Lung microvascular endothelial cell (primary cell): Measurements from ENCODE around the gene UNC5B. TPM values are rescaled to one million over a fixed set of nuclear protein-coding genes. Genes with fewer than 3 reads are reported as not detected.
"Not testable (repeated sequence)": the region's sequence is repeated elsewhere in the genome, so short reads cannot be mapped to it uniquely, and the experiment has no call there.

Source experiments
- DNase-seq, 2 donors: peaks; one replicate each; pipeline versions ENCODE4 v3.0.0 to v3.0.0-alpha.2; 2010; ENCODE audit warnings: low read depth in 2 of 2
- total RNA-seq: library from RNA; depleted of rRNA; stranded (reverse); fragments of >200 nt; gene quantifications from 2 replicates; pipeline ENCODE4 v1.2.1, GENCODE V29; 2014

The UNC5B gene
- total RNA-seq, 1 donor from 2014 or later: 10.9 TPM

DNA sequence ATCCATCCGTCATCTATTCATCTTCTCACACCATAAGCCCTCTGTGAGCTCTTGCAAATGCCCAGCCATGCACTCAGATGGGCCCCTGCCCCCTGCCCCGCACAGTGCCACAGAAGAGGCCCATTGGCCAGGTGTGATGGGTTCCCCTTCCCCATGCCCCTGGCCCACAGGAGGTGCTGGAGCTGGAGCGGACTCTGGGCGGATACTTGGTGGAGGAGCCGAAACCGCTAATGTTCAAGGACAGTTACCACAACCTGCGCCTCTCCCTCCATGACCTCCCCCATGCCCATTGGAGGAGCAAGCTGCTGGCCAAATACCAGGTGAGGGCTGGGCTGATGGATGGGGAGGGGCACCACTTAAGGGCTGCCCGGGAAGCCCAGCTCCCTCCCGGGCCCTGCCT is 83.3 kb downstream of the UNC5B start:
- no peak for DNase-seq

DNA sequence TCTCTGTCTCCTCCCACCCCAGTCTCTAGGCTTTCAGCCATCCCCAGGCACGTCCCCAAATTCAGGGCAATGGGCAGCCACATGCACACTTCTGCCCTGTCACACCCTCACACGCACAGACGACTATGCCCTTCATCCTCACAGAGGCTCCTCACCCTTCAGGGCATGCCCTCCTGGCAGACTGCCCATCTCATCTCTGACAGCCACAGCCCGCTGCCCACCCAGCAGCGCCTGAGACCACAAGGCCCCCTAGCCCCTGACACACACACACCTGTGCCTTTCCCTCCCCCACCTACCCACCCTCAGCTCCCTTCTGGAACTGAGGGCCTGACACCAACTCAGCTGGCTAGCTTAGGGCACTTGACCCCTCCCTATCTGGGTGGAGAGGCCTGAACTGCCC is 83.7 kb downstream of the UNC5B start:
- no peak for DNase-seq

DNA sequence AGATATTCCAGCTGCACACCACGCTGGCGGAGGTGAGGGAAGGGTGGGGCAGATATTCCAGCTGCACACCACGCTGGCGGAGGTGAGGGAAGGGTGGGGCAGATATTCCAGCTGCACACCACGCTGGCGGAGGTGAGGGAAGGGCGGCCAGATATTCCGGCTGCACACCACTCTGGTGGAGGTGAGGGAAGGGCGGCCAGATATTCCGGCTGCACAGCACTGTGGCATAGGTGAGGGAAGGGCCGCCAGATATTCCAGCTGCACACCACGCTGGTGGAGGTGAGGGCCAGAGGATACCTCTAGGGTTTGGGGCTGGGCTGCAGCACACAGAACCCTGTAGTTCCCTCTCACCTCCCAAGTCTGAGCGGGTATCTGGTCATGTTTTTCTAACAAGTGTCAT is 84.4 kb downstream of the UNC5B start:
- not testable (repeated sequence) for DNase-seq

DNA sequence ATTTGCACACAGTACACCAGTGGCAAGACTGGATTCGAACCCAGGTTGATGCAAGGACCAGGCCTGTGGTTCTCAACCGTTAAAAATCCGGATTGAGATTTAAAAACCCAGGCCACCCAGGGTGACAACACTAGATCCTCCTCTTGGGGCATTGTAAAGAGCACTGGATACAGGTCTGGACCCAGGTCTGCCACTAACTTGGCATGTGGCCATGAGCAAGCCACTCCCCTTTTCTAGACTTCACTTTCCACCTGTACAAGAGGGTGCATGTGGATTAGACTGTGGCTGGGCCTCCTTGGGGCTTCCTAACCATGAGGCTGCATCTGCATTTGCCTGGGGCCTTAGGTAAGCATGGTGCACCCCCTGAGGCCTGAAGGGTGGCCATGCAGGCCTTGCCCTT is 85.0 kb downstream of the UNC5B start:
- no peak for DNase-seq

DNA sequence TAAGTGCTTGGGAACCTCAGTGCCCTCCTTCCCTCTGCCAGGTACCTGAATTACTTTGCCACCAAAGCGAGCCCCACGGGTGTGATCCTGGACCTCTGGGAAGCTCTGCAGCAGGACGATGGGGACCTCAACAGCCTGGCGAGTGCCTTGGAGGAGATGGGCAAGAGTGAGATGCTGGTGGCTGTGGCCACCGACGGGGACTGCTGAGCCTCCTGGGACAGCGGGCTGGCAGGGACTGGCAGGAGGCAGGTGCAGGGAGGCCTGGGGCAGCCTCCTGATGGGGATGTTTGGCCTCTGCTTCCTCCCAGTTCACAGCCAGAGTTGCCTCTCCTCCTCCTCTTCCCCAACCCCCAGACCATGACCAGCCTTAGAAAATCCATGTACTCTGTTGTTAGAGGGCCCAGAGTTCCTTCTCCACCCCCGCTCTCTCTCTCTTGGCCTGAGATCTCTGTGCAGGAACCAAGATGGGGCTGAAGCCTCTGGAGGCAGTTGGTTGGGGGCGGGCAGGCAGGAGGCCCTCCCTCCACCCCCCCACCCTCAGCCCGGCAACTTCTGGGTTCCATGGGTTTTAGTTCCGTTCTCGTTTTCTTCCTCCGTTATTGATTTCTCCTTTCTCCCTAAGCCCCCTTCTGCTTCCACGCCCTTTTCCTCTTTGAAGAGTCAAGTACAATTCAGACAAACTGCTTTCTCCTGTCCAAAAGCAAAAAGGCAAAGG is 86.9 kb downstream of the UNC5B start:
- DNase-seq: no peak

DNA sequence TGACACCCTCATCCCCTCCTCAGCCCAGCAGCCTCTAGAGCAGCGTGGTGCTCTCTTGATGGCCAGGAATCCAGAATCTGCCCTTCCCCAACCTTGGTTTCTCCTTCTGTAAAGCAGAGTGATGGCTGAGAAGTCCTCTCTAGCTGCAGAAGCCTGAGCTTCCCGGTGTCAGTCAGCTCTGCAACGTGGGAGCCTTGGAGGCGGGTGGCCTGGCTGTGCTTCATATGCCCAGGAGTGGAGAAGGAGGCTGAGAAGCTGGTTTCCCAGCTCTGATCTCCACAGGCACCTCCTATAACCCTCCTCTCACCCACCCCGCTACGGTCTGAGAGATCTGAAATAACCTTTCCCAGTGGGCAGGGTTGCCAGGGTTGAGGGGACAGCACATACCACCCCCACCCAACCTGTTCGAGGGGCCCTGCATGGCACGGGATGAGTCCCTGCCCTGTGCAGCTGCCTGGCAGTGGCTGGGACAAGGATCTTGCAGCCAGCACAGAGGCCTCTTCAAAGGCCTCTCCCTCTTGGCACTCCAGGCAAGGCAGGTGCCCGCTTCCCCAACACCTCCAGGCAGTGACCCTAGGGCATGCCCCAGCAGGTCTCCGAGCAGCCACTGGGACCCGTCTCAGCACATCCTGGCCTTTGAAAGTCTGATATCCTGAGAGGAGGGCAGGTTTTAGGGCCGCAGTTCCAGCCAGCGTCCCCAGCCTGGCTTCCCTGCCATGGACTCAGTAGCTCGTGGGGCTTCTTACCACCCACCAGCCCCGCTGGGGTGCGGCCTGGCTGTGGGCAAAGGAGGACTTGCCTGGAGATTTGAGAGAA is 88.4 kb downstream of the UNC5B start:
- DNase-seq: no peak

DNA sequence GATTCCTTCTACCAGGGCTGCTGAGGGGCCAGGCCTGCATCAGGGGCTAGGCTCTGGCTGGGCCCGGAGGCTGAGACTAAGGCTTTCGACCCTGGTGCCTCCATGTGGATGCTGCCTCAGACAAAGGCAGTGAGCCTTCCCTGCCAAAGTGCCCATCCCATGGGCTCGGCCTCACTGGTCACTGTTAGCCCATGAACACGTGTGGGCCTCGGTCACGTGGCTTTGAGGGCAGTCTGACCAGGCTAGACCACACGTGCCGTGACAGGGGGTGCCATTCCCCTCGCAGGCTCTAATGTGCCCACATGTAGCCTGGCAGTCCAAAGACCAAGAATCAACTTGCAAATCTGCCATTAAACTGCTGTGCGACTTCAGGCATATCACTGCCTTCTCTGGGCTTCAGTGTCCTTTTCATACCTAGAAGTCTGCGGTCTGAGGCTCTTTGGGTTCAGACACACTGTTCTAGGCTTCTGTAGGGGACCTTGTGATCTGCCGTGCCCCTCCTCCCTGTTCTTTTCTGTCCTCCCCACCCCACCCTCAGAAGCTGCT is 89.1 kb downstream of the UNC5B start:
- DNase-seq: no peak

DNA sequence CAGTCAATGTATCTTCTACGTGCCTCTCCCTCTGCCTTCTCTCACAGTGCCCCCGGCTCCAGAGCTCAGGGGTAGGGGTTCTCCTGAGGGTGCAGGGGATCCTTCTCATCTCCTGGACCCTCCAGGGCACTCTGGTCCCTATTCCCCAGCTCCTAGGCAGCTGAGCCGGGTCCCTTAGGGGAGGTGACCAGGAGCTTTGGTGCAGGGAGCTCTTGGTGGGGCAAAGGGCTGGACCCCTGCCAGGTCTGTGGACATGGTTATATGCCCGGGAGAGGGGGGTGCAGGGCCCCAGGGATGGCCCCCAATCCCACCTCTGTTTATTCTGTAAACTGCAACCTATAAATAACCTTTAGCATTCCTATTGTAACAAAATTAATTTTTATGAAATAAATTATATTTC is 90.1 kb downstream of the UNC5B start:
- DNase-seq: no peak

DNA sequence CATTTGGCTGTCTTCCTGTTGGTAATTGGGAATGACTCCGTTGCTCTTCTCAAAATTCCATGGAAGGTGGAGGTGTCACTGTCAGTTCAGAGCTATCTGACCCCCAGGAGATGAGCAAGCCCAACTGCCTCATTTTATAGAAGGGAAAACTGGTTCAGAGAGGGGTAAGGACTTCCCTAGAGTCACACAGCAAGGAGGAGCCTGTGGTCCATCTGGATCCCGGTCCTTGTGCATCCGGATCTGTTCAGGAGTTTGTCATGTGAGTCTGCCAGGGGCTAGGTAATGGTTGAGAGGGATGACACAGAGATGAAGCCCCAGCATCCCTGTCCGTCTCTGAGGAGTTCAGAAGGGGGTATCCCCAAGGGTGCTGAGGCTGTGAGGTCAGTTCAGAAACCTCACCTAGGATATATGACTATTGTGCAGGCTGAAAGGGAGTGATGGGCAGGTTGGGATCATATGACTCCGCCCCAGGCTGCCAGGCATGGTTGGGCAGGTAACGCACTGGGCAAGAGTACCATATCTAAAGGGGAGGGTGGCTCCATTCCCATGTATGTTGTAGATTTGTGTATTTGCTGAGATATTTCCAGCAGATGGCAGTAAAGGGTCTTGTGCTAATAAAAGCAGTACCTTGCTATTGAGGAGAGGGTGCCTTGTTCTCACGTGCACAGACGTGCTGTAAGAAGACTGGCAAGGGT is 90.7 kb downstream of the UNC5B start:
- DNase-seq: peak; percentile 66 to 75

DNA sequence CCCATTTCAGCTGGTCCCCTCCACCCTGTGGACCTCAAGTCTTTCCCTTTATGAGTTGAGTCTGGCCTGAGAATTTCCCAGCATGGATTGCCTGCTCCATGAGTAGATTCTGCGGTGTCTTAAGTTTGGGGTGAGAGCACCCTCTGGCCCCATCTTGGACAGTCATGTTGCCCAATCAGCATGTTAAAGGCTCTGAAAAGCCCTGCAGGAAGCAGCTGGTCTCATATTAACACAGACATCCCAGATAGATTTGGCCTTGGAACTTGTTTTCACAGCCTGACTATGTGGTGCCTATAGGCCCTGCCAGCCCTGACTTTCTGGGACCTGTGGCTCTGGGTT is 91.2 kb downstream of the UNC5B start:
- no peak for DNase-seq

DNA sequence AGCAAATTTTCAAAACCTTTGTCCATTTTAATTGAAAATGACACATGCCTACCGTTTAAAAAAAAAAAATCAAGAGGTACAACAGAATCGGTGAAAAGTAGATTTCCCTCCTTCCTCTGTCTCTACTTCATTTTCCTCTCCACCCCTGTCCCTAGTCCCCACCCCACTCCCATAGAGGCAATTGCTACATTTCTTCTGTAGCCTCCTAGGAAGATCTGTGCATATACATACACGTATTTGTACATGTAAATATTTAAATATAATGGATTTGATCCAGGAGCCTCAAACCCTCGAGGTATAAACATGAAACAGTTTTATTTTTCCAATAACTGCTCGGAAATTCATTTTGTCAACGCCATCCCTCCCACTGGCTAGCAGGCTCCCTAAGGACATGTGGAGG is 92.5 kb downstream of the UNC5B start:
- no peak for DNase-seq

DNA sequence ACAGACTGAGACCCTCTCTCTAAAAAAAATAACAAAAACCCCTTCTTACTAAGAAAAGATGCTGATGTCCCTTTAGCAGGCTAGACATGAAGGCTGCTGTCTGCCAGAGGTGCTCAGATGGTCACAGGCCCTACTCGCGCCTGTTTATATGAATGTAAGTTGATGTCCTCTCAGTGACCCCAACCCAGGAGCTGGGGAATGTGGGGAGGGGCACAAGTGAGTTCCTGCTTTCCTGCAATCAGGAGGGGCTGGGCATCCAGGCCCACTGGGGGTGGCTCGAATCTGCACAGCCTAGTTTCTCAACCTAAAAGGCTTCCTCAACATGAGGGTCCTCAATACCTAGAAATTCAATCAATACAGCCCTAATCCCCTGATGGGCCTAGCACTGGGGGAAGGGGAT is 94.6 kb downstream of the UNC5B start:
- no peak for DNase-seq

DNA sequence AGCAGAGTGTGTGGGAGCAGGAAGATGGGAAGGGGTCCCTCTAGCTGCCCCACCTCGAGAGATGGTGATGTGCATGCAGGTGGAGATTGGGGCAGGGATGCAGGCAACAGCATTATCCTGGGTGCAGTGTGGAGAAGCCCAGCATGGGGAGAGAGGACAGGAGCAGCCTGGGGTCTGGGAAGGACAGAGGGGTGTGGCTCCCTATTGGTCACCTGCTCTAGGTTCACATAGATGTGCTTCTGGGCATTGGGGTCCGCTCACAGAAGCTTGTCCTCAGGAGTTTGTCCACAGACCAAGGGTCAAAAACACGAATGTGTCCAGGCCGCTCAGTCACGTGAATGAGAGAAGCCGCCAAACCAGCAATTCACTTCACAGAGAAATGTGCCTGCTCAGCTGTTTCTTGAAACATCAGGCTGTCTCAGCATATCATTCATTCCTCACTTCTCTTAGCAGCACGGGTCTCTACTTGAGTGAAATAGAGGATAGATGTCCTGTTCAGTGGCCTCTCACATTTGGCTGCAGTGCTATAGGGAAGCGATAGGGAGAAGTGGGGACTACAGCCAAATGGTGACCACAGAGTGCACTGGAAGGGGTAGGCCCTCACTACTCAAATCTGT is 95.2 kb downstream of the UNC5B start:
- DNase-seq: no peak

DNA sequence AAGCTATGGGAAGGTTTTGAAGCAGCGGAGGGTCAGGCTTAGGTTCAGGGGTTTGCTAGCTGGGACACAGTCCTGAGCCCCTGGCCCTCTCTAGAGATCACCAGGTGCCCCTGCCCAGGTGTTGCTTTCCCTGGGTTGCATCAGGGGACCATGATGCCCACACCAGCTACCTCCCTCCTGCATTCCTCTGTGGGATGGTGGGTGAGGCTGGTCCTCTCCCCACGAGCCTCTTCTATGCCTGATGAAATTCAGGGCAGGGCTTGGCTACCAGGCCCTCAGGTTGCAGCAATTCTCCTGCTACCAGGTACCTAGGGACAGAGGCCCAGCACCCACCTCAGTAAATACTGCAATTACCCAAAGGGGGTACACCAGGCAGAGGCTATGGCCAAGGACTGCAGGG is 95.9 kb downstream of the UNC5B start:
- DNase-seq: no peak

DNA sequence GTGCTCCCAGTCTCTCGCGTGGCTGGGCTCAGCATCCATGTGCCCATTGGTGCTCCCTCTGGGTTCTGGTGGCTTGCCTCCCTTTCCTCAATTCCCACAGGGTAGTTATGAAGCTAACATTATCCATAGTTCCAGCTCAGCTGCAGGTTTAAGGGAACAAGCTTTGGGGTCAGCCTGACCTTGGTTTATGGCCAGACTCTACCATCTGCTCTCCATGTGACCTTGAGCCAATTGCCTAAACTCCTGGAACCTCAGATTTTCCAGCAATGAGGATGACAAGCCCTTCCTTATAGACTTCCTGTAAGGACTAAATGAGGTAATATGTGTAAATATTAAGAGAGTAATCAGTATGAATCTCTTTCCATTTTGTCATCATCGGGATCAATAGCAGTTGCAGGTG is 96.6 kb downstream of the UNC5B start:
- DNase-seq: peak in 1 of 2 donors; percentile 27

DNA sequence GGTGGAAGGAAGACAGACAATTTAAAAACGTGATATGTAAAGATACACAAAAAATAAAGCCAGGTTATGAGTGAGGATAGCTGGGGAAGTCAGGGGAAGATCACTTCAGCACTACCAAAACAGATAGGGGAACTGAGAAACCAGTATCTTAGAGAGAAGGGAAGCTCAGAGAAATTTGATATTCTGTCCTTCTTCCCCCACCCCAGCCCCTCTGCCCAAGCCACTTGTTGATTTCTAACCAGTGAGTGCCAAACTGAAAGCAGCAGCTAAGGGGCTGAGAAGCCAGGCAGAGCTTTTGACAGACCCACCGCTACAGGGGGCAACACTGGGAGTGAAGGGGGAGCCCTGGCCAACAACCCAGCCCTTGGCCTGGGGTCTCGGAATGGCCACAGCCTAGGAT is 97.5 kb downstream of the UNC5B start:
- DNase-seq: no peak

DNA sequence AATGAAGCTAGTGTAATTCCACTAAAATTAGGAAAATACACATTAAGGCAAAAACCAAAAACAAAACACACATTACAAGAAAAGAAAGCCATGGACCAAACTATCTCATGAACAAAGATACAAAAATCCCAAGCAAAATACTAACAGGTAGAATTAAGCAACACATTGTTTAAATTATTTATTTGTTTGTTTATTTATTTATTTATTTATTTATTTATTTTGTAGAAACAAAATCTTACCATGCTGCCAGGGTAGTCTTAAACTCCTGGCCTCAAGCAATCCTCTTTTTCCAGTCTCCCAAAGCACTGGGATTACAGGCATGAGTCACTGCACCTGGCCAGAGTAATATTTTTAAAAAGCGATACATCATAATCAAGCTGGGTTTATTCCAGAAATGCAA is 99.8 kb downstream of the UNC5B start:
- DNase-seq: no peak

DNA sequence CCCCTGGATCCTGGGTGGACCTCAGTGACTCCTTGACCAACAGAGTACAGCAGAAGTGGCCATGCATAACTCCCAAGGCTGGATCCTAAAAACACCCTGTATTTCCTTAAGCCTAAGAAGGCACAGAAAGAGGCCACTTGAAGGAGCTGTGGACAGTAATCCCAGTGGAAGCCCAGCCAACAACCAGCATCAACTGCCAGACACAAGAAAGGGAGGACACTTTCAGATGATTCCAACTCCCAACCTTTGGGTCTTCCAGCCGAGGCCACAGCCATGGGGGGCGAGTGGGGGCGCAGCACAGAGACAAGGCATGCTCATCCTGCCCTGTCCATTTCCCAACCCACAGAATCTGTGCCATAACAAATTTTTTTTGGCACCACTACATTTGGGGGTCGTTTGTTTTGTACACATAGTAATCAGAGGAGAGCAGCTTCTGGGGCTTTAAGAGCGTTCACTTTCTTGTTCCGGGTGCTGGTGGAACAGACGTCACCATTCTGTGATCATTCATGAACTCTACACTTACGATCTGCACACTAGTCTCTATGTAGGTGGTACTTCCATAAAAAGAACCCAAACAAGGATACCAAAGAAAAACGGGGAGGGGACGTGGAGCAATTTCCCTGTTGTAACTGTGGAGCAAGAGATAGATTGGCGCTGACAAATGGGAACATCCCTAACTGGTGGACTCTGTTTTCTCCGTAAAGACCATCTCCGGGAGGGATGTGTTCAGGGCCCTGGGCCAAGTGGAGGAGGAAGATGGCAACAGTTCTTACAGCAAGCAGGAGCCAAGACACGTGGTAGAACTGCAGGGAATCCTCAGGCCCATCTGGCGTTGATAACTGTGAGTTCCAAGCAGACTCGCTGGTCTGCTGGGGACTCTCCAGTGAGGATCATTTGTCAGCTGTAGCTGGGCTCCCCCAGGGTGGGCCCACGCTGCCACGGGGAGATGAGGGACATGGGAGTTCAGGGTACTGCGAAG is 100.7 kb downstream of the UNC5B start:
- DNase-seq: no peak

DNA sequence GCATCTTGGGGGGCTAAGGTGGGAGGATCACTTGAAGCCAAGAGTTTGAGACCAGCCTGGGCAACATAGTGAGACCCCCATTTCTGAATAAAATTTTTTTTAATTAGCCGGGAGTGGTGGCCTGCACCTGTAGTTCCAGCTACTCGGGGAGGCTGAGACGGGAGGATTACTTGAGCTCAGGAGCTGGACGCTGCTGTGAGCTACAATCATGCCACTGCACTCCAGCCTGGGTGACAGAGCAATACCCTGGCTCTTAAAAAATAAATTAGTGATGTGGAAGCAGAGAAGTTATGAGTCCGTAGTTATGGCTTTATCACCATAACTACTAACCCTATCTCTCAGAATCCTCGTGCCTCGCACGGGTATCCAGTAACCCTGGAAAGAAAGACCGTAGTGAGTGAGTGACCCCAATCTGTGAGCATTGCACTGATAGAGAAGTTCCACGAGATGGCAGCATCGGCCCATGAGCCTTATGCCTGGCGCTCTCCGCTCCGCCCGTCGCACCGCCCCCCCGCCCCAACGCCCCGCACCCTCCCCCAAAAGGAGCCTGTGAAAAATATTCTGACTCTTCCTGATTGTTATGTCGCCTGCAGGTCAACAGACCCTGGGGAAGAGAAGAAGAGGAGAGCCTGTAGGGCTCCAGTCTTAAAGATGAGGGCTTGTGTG is 101.8 kb downstream of the UNC5B start:
- peak; percentile 38 to 70 for DNase-seq

DNA sequence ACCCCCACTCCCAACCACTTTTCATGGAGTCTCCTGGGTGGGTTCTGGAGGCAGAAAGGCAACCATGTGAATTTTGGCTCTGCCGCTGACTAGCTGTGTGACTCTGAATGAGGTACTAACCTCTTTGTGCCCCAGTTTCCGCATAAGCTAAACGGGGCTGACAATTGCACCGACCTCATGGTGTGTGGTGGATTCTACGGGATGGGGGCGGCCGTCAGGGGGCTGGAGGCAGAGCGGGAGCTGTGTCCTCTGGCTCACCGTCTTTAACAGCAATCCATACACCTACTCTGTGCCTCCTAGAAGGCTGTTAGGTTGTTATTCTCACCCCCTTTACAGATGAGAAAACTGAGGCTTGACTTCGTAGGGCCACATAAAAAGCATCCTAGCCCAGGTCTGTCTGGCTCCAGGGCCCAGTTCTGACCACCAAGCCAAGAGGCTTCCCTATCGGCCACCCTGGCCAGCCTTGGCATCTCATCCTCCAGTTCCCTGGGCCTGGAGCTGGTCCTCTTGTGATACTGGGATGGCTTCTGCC is 102.4 kb downstream of the UNC5B start:
- DNase-seq: no peak
